HL-60 (cell line): ENCODE results near the gene STON2.

ENCODE experiments used
- DNase-seq, 2 experiments: peaks; one replicate each; pipeline ENCODE4 v3.0.0-alpha.2; 2010 to 2020; ENCODE audit warnings: low read depth in 1 of 2, low spot score in 1 of 2
- H3K27ac ChIP-seq: fragments of 250-450 bp; sonication (Bioruptor Pico); replicated peaks from 2 replicates; pipeline ENCODE4 v1.5.1; 2020; ENCODE audit warnings: mild to moderate bottlenecking, moderate library complexity
- H3K27me3 ChIP-seq: fragments of 250-450 bp; sonication (Bioruptor Pico); 2 replicates; pipeline ENCODE4 v1.5.1; 2021; ENCODE audit warnings: mild to moderate bottlenecking, moderate library complexity; ENCODE audit not compliant: insufficient read depth, poor library complexity, severe bottlenecking
- H3K4me3 ChIP-seq: replicated peaks from 2 replicates; pipeline ENCODE4 v1.5.1; 2011; ENCODE audit warnings: mild to moderate bottlenecking, control low read depth, low read length; ENCODE audit not compliant: insufficient read depth
- GABPA ChIP-seq: IDR thresholded peaks from 2 replicates; pipeline ENCODE4 v1.6.1; 2012; ENCODE audit warnings: low read depth
- POLR2AphosphoS5 ChIP-seq: IDR thresholded peaks from 2 replicates; pipeline ENCODE4 v1.6.1; 2012; ENCODE audit warnings: low read depth
- SPI1 ChIP-seq: IDR thresholded peaks from 2 replicates; pipeline ENCODE4 v1.6.1; 2012; ENCODE audit warnings: low read depth, mild to moderate bottlenecking, borderline replicate concordance
- TF ChIP-seq, protein P1 (sequence below): IDR thresholded peaks from one replicate; pipeline ENCODE4 v1.5.1; 2011; ENCODE audit warnings: low read length, control low read depth, inconsistent platforms; ENCODE audit not compliant: insufficient read depth
- TF ChIP-seq, protein P2 (sequence below): IDR thresholded peaks from 2 replicates; pipeline ENCODE4 v1.6.1; 2012; ENCODE audit warnings: low read depth; ENCODE audit not compliant: insufficient replicate concordance

Gene STON2

DNA sequence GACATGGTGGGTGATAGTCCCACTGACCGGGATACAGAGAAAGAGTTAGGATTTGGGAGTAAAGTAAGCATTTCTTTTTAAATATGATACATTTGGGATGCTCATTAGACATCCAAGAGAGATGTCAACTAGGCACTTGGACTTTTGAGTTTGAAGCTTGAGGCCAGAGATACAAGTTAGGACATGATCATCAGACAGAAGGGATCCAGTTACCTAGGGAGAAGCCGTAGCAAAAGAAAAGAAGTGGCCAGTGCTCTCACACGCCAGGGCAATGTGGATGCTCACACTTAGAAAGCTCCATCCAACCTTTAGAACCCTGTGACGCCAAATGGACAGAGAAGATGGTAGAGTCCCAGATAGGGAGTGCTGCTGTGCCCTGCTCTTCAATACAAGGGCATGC is 14.0 kb upstream of the STON2 start:
- no peaks in the 10 kb centered on the region for H3K27me3 ChIP-seq
- no peak overlapping the region for H3K27ac ChIP-seq
- no peak overlapping the region for H3K4me3 ChIP-seq
- no peak for DNase-seq
- TF ChIP-seq, protein P1, sequence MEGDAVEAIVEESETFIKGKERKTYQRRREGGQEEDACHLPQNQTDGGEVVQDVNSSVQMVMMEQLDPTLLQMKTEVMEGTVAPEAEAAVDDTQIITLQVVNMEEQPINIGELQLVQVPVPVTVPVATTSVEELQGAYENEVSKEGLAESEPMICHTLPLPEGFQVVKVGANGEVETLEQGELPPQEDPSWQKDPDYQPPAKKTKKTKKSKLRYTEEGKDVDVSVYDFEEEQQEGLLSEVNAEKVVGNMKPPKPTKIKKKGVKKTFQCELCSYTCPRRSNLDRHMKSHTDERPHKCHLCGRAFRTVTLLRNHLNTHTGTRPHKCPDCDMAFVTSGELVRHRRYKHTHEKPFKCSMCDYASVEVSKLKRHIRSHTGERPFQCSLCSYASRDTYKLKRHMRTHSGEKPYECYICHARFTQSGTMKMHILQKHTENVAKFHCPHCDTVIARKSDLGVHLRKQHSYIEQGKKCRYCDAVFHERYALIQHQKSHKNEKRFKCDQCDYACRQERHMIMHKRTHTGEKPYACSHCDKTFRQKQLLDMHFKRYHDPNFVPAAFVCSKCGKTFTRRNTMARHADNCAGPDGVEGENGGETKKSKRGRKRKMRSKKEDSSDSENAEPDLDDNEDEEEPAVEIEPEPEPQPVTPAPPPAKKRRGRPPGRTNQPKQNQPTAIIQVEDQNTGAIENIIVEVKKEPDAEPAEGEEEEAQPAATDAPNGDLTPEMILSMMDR, result no peak
- TF ChIP-seq, protein P2, sequence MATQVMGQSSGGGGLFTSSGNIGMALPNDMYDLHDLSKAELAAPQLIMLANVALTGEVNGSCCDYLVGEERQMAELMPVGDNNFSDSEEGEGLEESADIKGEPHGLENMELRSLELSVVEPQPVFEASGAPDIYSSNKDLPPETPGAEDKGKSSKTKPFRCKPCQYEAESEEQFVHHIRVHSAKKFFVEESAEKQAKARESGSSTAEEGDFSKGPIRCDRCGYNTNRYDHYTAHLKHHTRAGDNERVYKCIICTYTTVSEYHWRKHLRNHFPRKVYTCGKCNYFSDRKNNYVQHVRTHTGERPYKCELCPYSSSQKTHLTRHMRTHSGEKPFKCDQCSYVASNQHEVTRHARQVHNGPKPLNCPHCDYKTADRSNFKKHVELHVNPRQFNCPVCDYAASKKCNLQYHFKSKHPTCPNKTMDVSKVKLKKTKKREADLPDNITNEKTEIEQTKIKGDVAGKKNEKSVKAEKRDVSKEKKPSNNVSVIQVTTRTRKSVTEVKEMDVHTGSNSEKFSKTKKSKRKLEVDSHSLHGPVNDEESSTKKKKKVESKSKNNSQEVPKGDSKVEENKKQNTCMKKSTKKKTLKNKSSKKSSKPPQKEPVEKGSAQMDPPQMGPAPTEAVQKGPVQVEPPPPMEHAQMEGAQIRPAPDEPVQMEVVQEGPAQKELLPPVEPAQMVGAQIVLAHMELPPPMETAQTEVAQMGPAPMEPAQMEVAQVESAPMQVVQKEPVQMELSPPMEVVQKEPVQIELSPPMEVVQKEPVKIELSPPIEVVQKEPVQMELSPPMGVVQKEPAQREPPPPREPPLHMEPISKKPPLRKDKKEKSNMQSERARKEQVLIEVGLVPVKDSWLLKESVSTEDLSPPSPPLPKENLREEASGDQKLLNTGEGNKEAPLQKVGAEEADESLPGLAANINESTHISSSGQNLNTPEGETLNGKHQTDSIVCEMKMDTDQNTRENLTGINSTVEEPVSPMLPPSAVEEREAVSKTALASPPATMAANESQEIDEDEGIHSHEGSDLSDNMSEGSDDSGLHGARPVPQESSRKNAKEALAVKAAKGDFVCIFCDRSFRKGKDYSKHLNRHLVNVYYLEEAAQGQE, result no peak
- TF ChIP-seq SPI1, result no peak
- TF ChIP-seq GABPA, result no peak
- TF ChIP-seq POLR2AphosphoS5, result no peak

DNA sequence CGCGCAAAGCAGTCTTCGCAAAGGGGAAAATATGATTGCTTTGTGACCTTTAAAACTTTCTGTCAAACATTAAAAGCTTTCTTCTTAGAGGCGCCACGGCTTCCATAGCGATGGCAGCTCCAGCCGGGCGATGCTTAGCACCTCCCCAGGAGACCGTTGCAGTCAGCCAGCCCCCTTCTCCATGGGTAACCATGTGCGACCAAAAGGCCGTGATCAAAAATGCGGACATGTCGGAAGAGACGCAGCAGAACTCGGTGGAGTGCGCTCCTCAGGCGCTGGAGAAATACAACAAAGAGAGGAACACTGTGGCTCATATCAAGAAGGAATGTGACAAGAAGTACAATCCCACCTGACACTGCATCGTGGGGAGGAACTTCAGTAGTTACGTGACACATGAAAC is 12.7 kb upstream of the STON2 start:
- Histone ChIP-seq H3K27ac (no peak overlapping the region), H3K4me3 (no peak overlapping the region), H3K27me3 (no peaks in the 10 kb centered on the region)
- DNase-seq, result no peak
- TF ChIP-seq, protein P1, result no peak
- TF ChIP-seq SPI1 (no peak), POLR2AphosphoS5 (no peak), GABPA (no peak)
- TF ChIP-seq, protein P2, result no peak

DNA sequence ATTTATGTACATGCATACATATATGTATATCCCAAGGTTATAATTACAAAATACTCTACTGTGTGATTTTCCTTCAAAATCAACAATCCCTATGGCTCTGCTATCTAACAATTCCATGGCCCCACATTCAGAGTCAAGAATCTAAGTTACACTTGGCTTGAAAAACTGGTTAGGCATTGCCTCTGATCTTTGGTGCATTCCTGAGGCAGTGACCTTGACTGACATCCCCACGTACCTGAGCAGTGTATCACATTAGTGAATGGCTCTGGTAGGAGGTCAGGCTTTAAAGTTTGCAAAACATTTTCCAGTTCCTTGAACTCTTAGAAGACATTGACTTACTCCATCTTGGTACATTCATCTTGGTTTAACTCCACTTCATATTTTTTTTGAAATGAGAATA is 8.5 kb upstream of the STON2 start:
- DNase-seq, result no peak
- no peak overlapping the region for H3K4me3 ChIP-seq
- no peak for TF ChIP-seq GABPA
- no peak for TF ChIP-seq POLR2AphosphoS5
- TF ChIP-seq, protein P2, result no peak
- no peak for TF ChIP-seq SPI1
- TF ChIP-seq, protein P1, result no peak
- no peak overlapping the region for H3K27ac ChIP-seq
- no peaks in the 10 kb centered on the region for H3K27me3 ChIP-seq
